SK-N-SH treated with all-trans-retinoic acid at 6 μM for 48 hours (cell line): ENCODE measurements around the gene NPAS3.

ENCODE experiments used
- ATAC-seq: fragments of 200-7000 bp; cut with Tn5 transposase; 3 replicates; pipeline ENCODE4 v1.9.1; 2020; ENCODE audit warnings: mild to moderate bottlenecking, moderate library complexity
- ARNTL ChIP-seq: fragments of 450-650 bp; formaldehyde crosslinking; IDR thresholded peaks from 2 replicates; pipeline ENCODE4 v1.5.0; 2020; ENCODE audit warnings: low read depth, mild to moderate bottlenecking, moderate library complexity, borderline replicate concordance
- BACH2 ChIP-seq: fragments of 250-450 bp; sonication (Bioruptor Pico); IDR thresholded peaks from 2 replicates; pipeline ENCODE4 v1.9.0; 2021; ENCODE audit warnings: mild to moderate bottlenecking, borderline replicate concordance
- CSDC2 ChIP-seq: fragments of 250-450 bp; sonication (Bioruptor Pico); IDR thresholded peaks from 2 replicates; pipeline ENCODE4 v1.5.0; 2020; ENCODE audit warnings: mild to moderate bottlenecking, moderate library complexity
- ESRRG ChIP-seq: fragments of 250-450 bp; sonication (Bioruptor Pico); IDR thresholded peaks from 2 replicates; pipeline ENCODE4 v1.6.1; 2021; ENCODE audit warnings: mild to moderate bottlenecking
- GLIS3 ChIP-seq: fragments of 250-450 bp; sonication (Bioruptor Pico); IDR thresholded peaks from 2 replicates; pipeline ENCODE4 v1.5.0; 2020; ENCODE audit warnings: mild to moderate bottlenecking, moderate library complexity
- ISL1 ChIP-seq: fragments of 250-450 bp; sonication (Bioruptor Pico); IDR thresholded peaks from 2 replicates; pipeline ENCODE4 v2.1.2; 2022; ENCODE audit warnings: mild to moderate bottlenecking, moderate library complexity
- OSR1 ChIP-seq: fragments of 250-450 bp; sonication (Bioruptor Pico); IDR thresholded peaks from 2 replicates; pipeline ENCODE4 v1.8.0; 2022; ENCODE audit warnings: moderate library complexity, mild to moderate bottlenecking, inconsistent platforms
- POU6F1 ChIP-seq: fragments of 250-450 bp; sonication (Bioruptor Pico); IDR thresholded peaks from 2 replicates; pipeline ENCODE4 v1.8.0; 2021; ENCODE audit warnings: low read depth, mild to moderate bottlenecking, moderate library complexity, borderline replicate concordance
- PPARA ChIP-seq: fragments of 250-450 bp; sonication (Bioruptor Pico); IDR thresholded peaks from 2 replicates; pipeline ENCODE4 v1.5.0; 2020; ENCODE audit warnings: mild to moderate bottlenecking, borderline replicate concordance
- RARB ChIP-seq: fragments of 250-450 bp; sonication (Bioruptor Pico); IDR thresholded peaks from 2 replicates; pipeline ENCODE4 v1.8.0; 2021; ENCODE audit warnings: mild to moderate bottlenecking, moderate library complexity
- SNAI2 ChIP-seq: fragments of 250-450 bp; sonication (Bioruptor Pico); IDR thresholded peaks from 2 replicates; pipeline ENCODE4 v1.5.0; 2020; ENCODE audit warnings: mild to moderate bottlenecking, moderate library complexity
- TCF4 ChIP-seq: fragments of 250-450 bp; sonication (Bioruptor Pico); IDR thresholded peaks from 2 replicates; pipeline ENCODE4 v1.8.0; 2021; ENCODE audit warnings: mild to moderate bottlenecking, moderate library complexity, borderline replicate concordance
- TOX ChIP-seq: fragments of 250-450 bp; sonication (Bioruptor Pico); IDR thresholded peaks from 2 replicates; pipeline ENCODE4 v1.8.0; 2021; ENCODE audit warnings: mild to moderate bottlenecking, moderate library complexity, borderline replicate concordance
- TSHZ2 ChIP-seq: fragments of 250-450 bp; sonication (Bioruptor Pico); IDR thresholded peaks from 2 replicates; pipeline ENCODE4 v1.5.0; 2020; ENCODE audit warnings: mild to moderate bottlenecking, moderate library complexity
- ZC3H10 ChIP-seq: fragments of 250-450 bp; sonication (Bioruptor Pico); IDR thresholded peaks from 2 replicates; pipeline ENCODE4 v1.5.1; 2021; ENCODE audit warnings: mild to moderate bottlenecking, moderate library complexity
- ZFP3 ChIP-seq: fragments of 250-450 bp; sonication (Bioruptor Pico); IDR thresholded peaks from 2 replicates; pipeline ENCODE4 v1.5.0; 2020; ENCODE audit warnings: mild to moderate bottlenecking, moderate library complexity
- ZFP30 ChIP-seq: fragments of 450-650 bp; formaldehyde crosslinking; IDR thresholded peaks from 2 replicates; pipeline ENCODE4 v1.5.0; 2022; ENCODE audit warnings: mild to moderate bottlenecking, moderate library complexity
- ZNF565 ChIP-seq: fragments of 450-650 bp; formaldehyde crosslinking; conservative IDR thresholded peaks from 2 replicates; pipeline ENCODE4 v1.5.0; 2020; ENCODE audit warnings: low read depth, mild to moderate bottlenecking, moderate library complexity
- ZNF70 ChIP-seq: fragments of 450-650 bp; formaldehyde crosslinking; IDR thresholded peaks from 2 replicates; pipeline ENCODE4 v1.5.0; 2020; ENCODE audit warnings: mild to moderate bottlenecking, moderate library complexity
- ZNF8 ChIP-seq: fragments of 450-650 bp; formaldehyde crosslinking; IDR thresholded peaks from 2 replicates; pipeline ENCODE4 v1.5.0; 2020; ENCODE audit warnings: mild to moderate bottlenecking, moderate library complexity
- TF ChIP-seq, protein P1 (sequence below): fragments of 250-450 bp; sonication (Bioruptor Pico); IDR thresholded peaks from 2 replicates; pipeline ENCODE4 v1.5.1; 2020; ENCODE audit warnings: low read depth, mild to moderate bottlenecking, moderate library complexity

Gene NPAS3

GRCh38 chr14:33275879-33276278 lies 337.2 kb downstream of the NPAS3 start:
- TF ChIP-seq ZNF565 (CRISPR knock-in tag): no peak
- TF ChIP-seq ESRRG: no peak
- no peak for TF ChIP-seq ZFP30 (CRISPR knock-in tag)
- TF ChIP-seq CSDC2 (CRISPR knock-in tag): no peak
- no peak for TF ChIP-seq BACH2
- no peak for TF ChIP-seq TSHZ2 (CRISPR knock-in tag)
- TF ChIP-seq TCF4 (CRISPR knock-in tag): no peak
- no peak for TF ChIP-seq ZNF70 (CRISPR knock-in tag)
- no peak for ATAC-seq

DNA sequence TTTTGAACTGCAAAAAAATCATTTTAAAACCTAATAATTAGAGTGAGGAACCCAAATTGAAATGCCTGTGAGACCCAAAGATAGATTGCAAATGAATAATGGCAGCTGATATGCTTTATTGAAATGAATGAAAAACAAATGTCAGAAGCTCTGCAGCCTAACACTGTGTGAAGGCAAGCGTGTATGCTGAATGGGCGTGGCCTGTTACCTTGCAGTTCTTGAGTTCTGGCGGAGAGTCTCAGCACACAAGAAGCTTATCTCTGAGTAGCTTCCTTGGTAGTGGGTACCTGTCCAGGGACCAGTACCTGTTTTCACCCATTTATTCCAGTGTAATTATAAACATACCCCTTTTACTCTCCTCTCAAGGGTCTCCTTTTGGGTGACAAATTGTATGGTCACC lies 341.2 kb downstream of the NPAS3 start:
- TF ChIP-seq GLIS3 (CRISPR knock-in tag): no peak
- no peak for TF ChIP-seq ZC3H10 (CRISPR knock-in tag)
- TF ChIP-seq ARNTL: no peak
- TF ChIP-seq ESRRG: no peak
- no peak for TF ChIP-seq RARB (CRISPR knock-in tag)
- TF ChIP-seq, protein P1, sequence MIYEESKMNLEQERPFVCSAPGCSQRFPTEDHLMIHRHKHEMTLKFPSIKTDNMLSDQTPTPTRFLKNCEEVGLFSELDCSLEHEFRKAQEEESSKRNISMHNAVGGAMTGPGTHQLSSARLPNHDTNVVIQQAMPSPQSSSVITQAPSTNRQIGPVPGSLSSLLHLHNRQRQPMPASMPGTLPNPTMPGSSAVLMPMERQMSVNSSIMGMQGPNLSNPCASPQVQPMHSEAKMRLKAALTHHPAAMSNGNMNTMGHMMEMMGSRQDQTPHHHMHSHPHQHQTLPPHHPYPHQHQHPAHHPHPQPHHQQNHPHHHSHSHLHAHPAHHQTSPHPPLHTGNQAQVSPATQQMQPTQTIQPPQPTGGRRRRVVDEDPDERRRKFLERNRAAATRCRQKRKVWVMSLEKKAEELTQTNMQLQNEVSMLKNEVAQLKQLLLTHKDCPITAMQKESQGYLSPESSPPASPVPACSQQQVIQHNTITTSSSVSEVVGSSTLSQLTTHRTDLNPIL (CRISPR knock-in tag): no peak
- no peak for ATAC-seq

GRCh38 chr14:33280646-33281045 lies 342.0 kb downstream of the NPAS3 start:
- ATAC-seq: peak; percentile 81
- TF ChIP-seq ZNF8 (no peak), ISL1 (peak; percentile 40)

DNA sequence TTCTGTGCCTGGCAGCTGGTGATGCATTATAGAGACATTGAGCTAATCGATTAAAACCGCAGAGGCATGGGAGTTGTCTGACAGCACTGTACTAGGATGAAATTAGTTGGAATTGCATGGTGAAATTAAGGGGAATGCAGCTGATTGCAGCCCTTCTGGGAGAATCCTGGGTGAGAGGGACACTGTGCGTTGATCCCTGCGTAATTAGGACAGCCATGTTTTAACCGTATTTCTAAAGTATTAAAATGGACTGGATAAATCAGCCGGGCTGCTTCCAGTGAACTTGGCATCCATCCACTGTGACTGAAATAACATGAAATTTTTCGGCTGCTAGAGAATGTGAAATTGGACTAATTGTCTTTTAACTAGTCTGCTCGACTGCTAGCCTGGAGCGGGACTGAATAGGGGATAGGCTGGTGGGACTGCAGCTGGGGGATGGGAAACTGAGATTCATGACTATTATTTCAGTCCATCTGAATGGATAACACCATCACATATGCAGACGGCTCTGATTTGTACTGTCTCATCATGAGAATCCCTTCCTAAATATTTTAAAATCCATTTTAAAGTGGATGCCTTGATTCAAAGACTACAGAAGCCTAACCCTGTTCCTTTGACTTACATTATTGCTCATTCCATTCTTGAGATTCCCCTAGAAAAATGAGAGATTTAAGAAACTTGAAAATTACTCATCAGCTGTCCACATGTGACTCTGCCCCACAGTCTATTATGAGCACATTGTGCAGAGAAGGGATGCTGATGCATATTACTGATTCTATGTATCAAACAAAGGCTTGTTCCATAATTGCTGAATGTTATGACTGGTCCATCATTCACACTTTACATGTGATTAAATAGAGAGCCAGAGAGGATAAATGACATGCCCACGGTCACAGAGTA lies 343.9 kb downstream of the NPAS3 start:
- peak; percentile 60 for ATAC-seq
- TF ChIP-seq, protein P1 (CRISPR knock-in tag): no peak
- TF ChIP-seq TOX (no peak), CSDC2 (CRISPR knock-in tag) (no peak), ZNF8 (no peak), ISL1 (no peak), BACH2 (no peak), ZNF70 (CRISPR knock-in tag) (no peak), SNAI2 (CRISPR knock-in tag) (no peak), ZNF565 (CRISPR knock-in tag) (no peak), ZC3H10 (CRISPR knock-in tag) (no peak), ZFP30 (CRISPR knock-in tag) (no peak), ESRRG (no peak), POU6F1 (CRISPR knock-in tag) (no peak), RARB (CRISPR knock-in tag) (no peak), ZFP3 (CRISPR knock-in tag) (no peak), GLIS3 (CRISPR knock-in tag) (no peak), TSHZ2 (CRISPR knock-in tag) (no peak), OSR1 (CRISPR knock-in tag) (no peak), PPARA (CRISPR knock-in tag) (no peak)
- TF ChIP-seq, all 23 proteins: peak for 0
